Bronchus fibroblast of lung (primary cell): ENCODE data around the gene ESCO1. TPM values are rescaled to one million over a fixed set of nuclear protein-coding genes. Genes with fewer than 3 reads are reported as not detected.

ENCODE experiments used
- total RNA-seq: library from RNA; depleted of rRNA; stranded (reverse); fragments of >200 nt; gene quantifications from 2 replicates; pipeline ENCODE4 v1.2.3, GENCODE V29; 2015

Gene ESCO1, protein sequence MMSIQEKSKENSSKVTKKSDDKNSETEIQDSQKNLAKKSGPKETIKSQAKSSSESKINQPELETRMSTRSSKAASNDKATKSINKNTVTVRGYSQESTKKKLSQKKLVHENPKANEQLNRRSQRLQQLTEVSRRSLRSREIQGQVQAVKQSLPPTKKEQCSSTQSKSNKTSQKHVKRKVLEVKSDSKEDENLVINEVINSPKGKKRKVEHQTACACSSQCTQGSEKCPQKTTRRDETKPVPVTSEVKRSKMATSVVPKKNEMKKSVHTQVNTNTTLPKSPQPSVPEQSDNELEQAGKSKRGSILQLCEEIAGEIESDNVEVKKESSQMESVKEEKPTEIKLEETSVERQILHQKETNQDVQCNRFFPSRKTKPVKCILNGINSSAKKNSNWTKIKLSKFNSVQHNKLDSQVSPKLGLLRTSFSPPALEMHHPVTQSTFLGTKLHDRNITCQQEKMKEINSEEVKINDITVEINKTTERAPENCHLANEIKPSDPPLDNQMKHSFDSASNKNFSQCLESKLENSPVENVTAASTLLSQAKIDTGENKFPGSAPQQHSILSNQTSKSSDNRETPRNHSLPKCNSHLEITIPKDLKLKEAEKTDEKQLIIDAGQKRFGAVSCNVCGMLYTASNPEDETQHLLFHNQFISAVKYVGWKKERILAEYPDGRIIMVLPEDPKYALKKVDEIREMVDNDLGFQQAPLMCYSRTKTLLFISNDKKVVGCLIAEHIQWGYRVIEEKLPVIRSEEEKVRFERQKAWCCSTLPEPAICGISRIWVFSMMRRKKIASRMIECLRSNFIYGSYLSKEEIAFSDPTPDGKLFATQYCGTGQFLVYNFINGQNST
- 6.7 and 8.7 TPM in 2 replicates for total RNA-seq

DNA sequence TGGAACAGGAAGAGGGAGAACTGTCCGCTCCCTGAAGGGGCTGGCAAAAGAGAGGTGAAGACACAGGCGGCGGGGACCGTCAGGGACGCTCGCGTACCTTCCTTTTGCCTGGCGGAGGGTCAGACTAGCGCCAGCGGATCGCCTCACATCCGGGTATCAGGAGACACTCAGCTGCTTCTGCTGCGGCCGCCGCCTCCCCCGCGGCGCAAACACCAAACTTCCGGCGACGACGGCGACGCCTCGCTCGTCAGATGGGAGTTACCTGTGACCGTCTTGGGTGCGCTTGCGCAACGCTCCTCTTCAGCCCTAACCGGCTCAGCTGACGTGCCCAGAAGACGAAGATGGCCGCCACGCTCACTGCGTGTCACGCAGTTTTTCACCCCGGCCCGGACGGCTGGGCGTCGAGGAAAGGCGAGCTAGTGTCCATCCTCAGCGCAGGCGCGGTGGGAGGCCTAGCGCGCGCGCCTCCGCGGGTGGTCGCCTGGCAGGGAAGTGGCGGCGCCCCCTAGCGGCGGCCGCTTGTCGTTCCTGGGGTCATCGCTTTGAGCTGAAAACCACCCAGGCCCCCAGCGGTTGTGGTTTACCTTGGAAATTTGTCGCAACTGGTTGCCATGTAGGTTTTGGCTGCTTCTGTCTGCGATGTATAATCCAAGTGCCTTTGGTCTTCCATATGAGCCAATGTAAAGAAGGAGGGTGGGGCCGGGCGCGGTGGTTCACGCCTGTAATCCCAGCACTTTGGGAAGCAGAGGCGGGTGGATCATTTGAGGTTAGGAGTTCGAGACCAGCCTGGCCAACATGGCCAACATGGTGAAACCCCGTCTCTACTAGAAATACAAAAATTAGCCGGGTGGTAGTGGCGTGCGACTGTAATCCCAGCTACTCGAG, at the start of gene ESCO1:
Gene ESCO1, minus strand, starts transcription at position 179 of the 885 bp plus-strand sequence. CDS start 25,861 bp downstream, outside the sequence.

DNA sequence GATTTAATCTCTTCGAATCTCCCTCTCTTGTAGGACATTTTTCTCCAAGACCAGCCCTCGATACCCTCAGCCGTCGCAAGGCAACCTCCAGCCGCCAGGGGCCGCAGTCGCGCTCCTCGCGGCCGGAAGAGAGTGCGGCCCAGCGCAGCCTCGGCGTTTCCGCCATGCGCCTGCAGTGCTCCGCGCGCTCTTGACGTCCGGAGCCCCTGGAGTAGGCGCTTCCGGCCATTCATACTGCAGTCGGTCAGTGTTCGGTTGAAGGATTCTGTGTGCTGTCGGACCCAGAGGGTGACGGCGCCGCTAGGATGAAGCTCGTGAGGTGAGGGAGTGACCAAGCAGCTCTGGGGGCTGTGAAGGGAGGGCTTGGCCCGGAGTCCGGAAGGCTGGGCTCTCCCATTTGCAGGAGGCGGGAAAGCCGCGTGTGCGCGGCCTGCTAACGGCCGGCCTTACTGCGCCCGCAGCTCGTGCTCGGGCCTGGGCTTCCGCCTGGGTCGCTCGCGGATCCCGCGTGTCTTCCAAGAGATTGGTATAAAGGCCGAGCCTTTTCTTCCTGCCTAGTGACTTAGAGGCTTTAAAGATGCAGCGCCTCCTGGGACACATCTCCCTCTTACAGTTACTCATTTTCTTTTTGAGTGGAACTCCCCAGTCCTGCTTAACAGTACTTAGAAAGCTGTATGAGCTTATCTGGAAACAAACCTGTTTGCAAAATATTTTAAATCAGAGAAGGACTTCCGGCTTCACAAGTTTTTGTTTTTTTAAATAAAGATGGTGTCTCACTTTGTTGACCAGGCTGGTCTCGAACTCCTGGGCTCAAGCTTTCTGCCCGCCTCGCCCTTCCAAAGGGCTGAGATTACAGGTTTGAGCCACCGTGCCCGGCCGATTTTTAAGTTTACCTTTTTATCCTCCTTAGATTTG, 11.9 kb upstream of the ESCO1 start, which contains the start of gene SNRPD1:
Gene SNRPD1, plus strand, starts transcription at position 190 of the 915 bp plus-strand sequence. Its CDS starts 116 bp downstream, at position 306.

Other genes with a start within 250 kb of the ESCO1 start
- gene SNRPD1, start 11.6 kb upstream of the ESCO1 start, total RNA-seq: 14.5 and 21.6 TPM in 2 replicates
- 4.0 and 4.2 TPM in 2 replicates for gene ABHD3, start 104.1 kb upstream of the ESCO1 start, total RNA-seq
- 13.8 and 17.7 TPM in 2 replicates for gene MIB1, start 140.1 kb upstream of the ESCO1 start, total RNA-seq